ENCODE results near the gene KRT74. TPM values are rescaled to one million over a fixed set of nuclear protein-coding genes. Genes with fewer than 3 reads are reported as not detected.

KRT74 gene
- polyA plus RNA-seq, 1 donor (not counting 4 experiments of a cell fraction or from before 2014, with no cell fraction given): 0.17 TPM

DNA sequence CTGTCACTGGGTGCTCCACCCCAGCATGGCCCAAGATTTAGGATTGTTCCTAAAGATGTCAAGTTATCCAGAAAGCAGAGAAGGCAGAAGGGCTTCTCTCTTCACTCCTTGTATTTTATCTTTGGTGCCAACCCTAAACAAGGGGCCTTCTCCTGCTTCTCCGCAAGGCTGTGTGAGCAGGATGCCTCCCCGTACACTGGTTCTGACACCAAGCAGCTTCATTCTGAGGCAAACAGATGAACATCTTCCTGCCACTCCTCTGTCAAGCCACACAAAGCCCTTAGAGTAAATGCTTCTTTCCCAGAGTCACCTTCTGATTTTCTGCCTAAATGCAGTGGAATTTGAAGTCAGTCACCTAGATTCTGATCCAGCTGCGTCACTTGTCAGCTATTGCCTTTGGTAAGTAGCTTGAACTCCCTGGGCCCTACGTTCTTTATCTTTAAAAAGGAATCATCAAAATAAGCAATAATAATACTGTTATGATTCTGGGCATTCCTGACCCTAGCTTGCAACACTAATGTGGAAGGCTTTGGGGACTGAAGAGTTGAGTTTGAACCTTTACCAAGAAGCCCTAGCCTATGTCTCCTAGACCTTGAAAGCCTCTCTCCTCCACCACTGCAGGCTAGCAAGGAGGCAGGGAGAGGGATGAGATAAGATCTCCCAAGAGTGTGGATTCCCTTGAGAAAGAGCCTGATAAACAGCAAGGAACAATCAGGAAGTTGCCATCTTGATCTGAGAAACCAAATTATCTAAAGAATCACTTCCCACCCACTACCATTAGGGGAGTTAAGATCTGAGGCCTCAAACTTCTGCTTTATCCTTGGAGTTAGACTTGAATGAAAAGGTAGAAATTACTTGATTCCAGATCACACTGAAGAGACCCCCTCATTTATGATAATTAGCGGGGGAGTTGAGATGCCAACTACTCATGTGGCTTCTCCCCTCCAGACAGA lies 39.1 kb upstream of the KRT74 start:
- Histone ChIP-seq H3K9me1 (ENCODE audit: control insufficient read depth, extremely low read depth, insufficient read depth, low read length) (no peaks in the 10 kb centered on the region), H2AFZ (ENCODE audit: control insufficient read depth, low read length) (no peak overlapping the region), H3K9ac (ENCODE audit: control insufficient read depth, extremely low read depth, insufficient read depth, low read length) (no peak overlapping the region), H3K4me3 (ENCODE audit: control insufficient read depth in 2 of 3, extremely low read depth in 1 of 3, insufficient read depth in 2 of 3, low read depth in 1 of 3, low read length in 3 of 3) (no peak overlapping the region), H3K36me3 (ENCODE audit: control insufficient read depth in 2 of 2, extremely low read depth in 1 of 2, insufficient read depth in 2 of 2, low read length in 2 of 2) (no peaks in the 10 kb centered on the region), H3K9me3 (ENCODE audit: control insufficient read depth, low read depth, low read length) (no peaks in the 10 kb centered on the region), H3K4me1 (ENCODE audit: control insufficient read depth, extremely low read depth, insufficient read depth, low read length) (no peaks in the 10 kb centered on the region), H3K4me2 (ENCODE audit: control insufficient read depth, extremely low read depth, insufficient read depth, low read depth, low read length) (no peak overlapping the region), H3K27me3 (ENCODE audit: control insufficient read depth, extremely low read depth, insufficient read depth, low read length) (peaks cover 28% of the 10 kb centered on the region), H4K20me1 (ENCODE audit: control insufficient read depth, extremely low read depth, insufficient read depth, low read length) (no peaks in the 10 kb centered on the region), H3K79me2 (ENCODE audit: control insufficient read depth, insufficient read depth, low read length) (no peaks in the 10 kb centered on the region), H3K27ac (ENCODE audit: control insufficient read depth, insufficient read depth, low read length) (no peak overlapping the region)
- no peak for DNase-seq (ENCODE audit: low read depth, low spot score)
- TF ChIP-seq, protein P1, sequence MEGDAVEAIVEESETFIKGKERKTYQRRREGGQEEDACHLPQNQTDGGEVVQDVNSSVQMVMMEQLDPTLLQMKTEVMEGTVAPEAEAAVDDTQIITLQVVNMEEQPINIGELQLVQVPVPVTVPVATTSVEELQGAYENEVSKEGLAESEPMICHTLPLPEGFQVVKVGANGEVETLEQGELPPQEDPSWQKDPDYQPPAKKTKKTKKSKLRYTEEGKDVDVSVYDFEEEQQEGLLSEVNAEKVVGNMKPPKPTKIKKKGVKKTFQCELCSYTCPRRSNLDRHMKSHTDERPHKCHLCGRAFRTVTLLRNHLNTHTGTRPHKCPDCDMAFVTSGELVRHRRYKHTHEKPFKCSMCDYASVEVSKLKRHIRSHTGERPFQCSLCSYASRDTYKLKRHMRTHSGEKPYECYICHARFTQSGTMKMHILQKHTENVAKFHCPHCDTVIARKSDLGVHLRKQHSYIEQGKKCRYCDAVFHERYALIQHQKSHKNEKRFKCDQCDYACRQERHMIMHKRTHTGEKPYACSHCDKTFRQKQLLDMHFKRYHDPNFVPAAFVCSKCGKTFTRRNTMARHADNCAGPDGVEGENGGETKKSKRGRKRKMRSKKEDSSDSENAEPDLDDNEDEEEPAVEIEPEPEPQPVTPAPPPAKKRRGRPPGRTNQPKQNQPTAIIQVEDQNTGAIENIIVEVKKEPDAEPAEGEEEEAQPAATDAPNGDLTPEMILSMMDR (optimal IDR thresholded peaks at IDR 0.05 in 1 of 3, IDR thresholded peaks at IDR 0.05 in 1 of 3, conservative IDR thresholded peaks at IDR 0.05 in 1 of 3; ENCODE audit: extremely low read depth in 1 of 3, insufficient read depth in 2 of 3, low read length in 3 of 3): no peak
- TF ChIP-seq EZH2 (IDR thresholded peaks at IDR 0.05; ENCODE audit: low read length): no peak
- no peak for FAIRE-seq
- dilution Hi-C loops (cut with MboI; ENCODE audit: extremely low pct_ligation_motif_present, low sequenced_read_pairs): no loop called here

DNA sequence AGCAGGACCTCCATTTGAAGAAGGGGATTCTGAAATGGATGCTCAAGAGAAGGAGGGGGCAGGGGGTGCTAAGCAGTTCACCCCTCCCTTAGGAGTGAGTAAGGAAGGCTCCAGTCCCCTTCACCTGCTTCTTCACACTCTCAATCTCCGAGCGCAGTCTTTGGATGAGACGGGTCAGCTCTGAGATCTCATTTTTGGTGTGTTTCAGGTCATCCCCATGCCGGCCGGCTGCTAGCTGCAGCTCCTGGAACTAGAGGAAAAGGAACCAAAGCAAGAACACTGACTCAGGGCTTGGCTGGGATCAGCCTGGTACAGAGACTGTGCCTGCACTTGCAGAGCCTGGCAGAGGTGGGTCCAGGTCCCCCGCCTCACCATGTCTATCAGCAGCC lies 37.4 kb upstream of the KRT74 start:
- Histone ChIP-seq H3K79me2 (ENCODE audit: control insufficient read depth, insufficient read depth, low read length) (no peaks in the 10 kb centered on the region), H3K27me3 (ENCODE audit: control insufficient read depth, extremely low read depth, insufficient read depth, low read length) (peaks cover 22% of the 10 kb centered on the region), H3K9me3 (ENCODE audit: control insufficient read depth, low read depth, low read length) (no peaks in the 10 kb centered on the region), H3K27ac (ENCODE audit: control insufficient read depth, insufficient read depth, low read length) (no peak overlapping the region), H3K9ac (ENCODE audit: control insufficient read depth, extremely low read depth, insufficient read depth, low read length) (no peak overlapping the region), H4K20me1 (ENCODE audit: control insufficient read depth, extremely low read depth, insufficient read depth, low read length) (no peaks in the 10 kb centered on the region), H3K9me1 (ENCODE audit: control insufficient read depth, extremely low read depth, insufficient read depth, low read length) (no peaks in the 10 kb centered on the region), H3K36me3 (ENCODE audit: control insufficient read depth in 2 of 2, extremely low read depth in 1 of 2, insufficient read depth in 2 of 2, low read length in 2 of 2) (no peaks in the 10 kb centered on the region), H3K4me3 (ENCODE audit: control insufficient read depth in 2 of 3, extremely low read depth in 1 of 3, insufficient read depth in 2 of 3, low read depth in 1 of 3, low read length in 3 of 3) (no peak overlapping the region), H2AFZ (ENCODE audit: control insufficient read depth, low read length) (no peak overlapping the region), H3K4me1 (ENCODE audit: control insufficient read depth, extremely low read depth, insufficient read depth, low read length) (no peaks in the 10 kb centered on the region), H3K4me2 (ENCODE audit: control insufficient read depth, extremely low read depth, insufficient read depth, low read depth, low read length) (no peak overlapping the region)
- dilution Hi-C loops (cut with MboI; ENCODE audit: extremely low pct_ligation_motif_present, low sequenced_read_pairs): no loop called here
- no peak for DNase-seq (ENCODE audit: low read depth, low spot score)
- FAIRE-seq: no peak
- no peak for TF ChIP-seq EZH2 (IDR thresholded peaks at IDR 0.05; ENCODE audit: low read length)
- TF ChIP-seq, protein P1 (optimal IDR thresholded peaks at IDR 0.05 in 1 of 3, IDR thresholded peaks at IDR 0.05 in 1 of 3, conservative IDR thresholded peaks at IDR 0.05 in 1 of 3; ENCODE audit: extremely low read depth in 1 of 3, insufficient read depth in 2 of 3, low read length in 3 of 3): no peak
